Hepatocyte (in vitro differentiated cells): Measurements from ENCODE around the gene PTDSS2. TPM values are rescaled to one million over a fixed set of nuclear protein-coding genes. Genes with fewer than 3 reads are reported as not detected.
"Not testable (repeated sequence)": the region's sequence is repeated elsewhere in the genome, so short reads cannot be mapped to it uniquely, and the experiment has no call there.

Experiments
- DNase-seq: peaks from one replicate; pipeline ENCODE4 v3.0.0-alpha.2; 2016; ENCODE audit warnings: low spot score
- H2AFZ ChIP-seq: fragments of 200-600 bp; sonication (generic); 2 replicates; pipeline ENCODE4 v1.6.0; 2016; ENCODE audit warnings: antibody characterized with exemption, mild to moderate bottlenecking
- H3K27ac ChIP-seq: fragments of 200-600 bp; sonication (generic); 2 replicates; pipeline ENCODE4 v1.5.1; 2016; ENCODE audit warnings: mild to moderate bottlenecking
- H3K27me3 ChIP-seq: fragments of 200-600 bp; sonication (generic); 2 replicates; pipeline ENCODE4 v1.6.1; 2016
- H3K36me3 ChIP-seq: fragments of 200-600 bp; sonication (generic); replicated peaks from 2 replicates; pipeline ENCODE4 v1.5.1; 2016; ENCODE audit warnings: low read depth; ENCODE audit not compliant: insufficient read depth
- H3K4me1 ChIP-seq: fragments of 200-600 bp; sonication (generic); 2 replicates; pipeline ENCODE4 v1.5.1; 2016; ENCODE audit warnings: mild to moderate bottlenecking, moderate library complexity; ENCODE audit not compliant: insufficient read depth
- H3K4me2 ChIP-seq: fragments of 200-600 bp; sonication (generic); 2 replicates; pipeline ENCODE4 v1.6.0; 2016
- H3K4me3 ChIP-seq: fragments of 200-600 bp; sonication (generic); 2 replicates; pipeline ENCODE4 v1.5.1; 2016; ENCODE audit warnings: mild to moderate bottlenecking
- H3K79me2 ChIP-seq: fragments of 200-600 bp; sonication (generic); 2 replicates; pipeline ENCODE4 v1.6.0; 2017; ENCODE audit warnings: mild to moderate bottlenecking
- H3K9me2 ChIP-seq: fragments of 200-600 bp; sonication (generic); replicated peaks from 2 replicates; pipeline ENCODE4 v1.6.0; 2017; ENCODE audit warnings: mild to moderate bottlenecking; ENCODE audit not compliant: insufficient read depth
- H3K9me3 ChIP-seq: fragments of 200-600 bp; sonication (generic); 2 replicates; pipeline ENCODE4 v1.5.1; 2016; ENCODE audit warnings: low read depth, mild to moderate bottlenecking
- H4K20me1 ChIP-seq: fragments of 200-600 bp; sonication (generic); 2 replicates; pipeline ENCODE4 v1.6.0; 2016; ENCODE audit warnings: mild to moderate bottlenecking; ENCODE audit not compliant: insufficient read depth, poor library complexity, severe bottlenecking
- CTCF ChIP-seq: fragments of 200-600 bp; sonication (generic); IDR thresholded peaks from 2 replicates; pipeline ENCODE4 v1.5.1; 2016; ENCODE audit warnings: antibody characterized with exemption, mild to moderate bottlenecking; ENCODE audit not compliant: poor library complexity
- EZH2 ChIP-seq: fragments of 200-600 bp; sonication (generic); IDR thresholded peaks from 2 replicates; pipeline ENCODE4 v1.6.1; 2016; ENCODE audit warnings: antibody characterized with exemption, mild to moderate bottlenecking, borderline replicate concordance
- EZH2phosphoT487 ChIP-seq: fragments of 200-600 bp; sonication (generic); IDR thresholded peaks from one replicate; pipeline ENCODE4 v1.6.1; 2018; ENCODE audit warnings: antibody characterized with exemption, mild to moderate bottlenecking, low read depth, moderate library complexity; ENCODE audit not compliant: unreplicated experiment, severe bottlenecking
- WGBS: methylation state at CpG from one replicate; pipeline ENCODE4 v1.1.6; 2016; ENCODE audit warnings: low lambda C conversion rate; ENCODE audit errors: missing lambda C conversion rate; 5-methylcytosine and 5-hydroxymethylcytosine counted together
- polyA plus RNA-seq: library from polyadenylated mRNA; unstranded; fragments of >200 nt; fragmentation: Nextera tagmentation; extraction: Ambion mirVana; gene quantifications from 2 replicates; pipeline ENCODE4 v1.2.1, GENCODE V29; 2016
- total RNA-seq: library from RNA; depleted of rRNA; stranded (reverse); fragments of >200 nt; gene quantifications from 2 replicates; pipeline ENCODE4 v1.2.3, GENCODE V29; 2014

The PTDSS2 gene
- total and polyA plus RNA-seq, 2 experiments from 2014 or later, result 31.5 to 50.8 TPM

- H3K4me3 ChIP-seq, result no peak overlapping the region
- DNase-seq, result no peak
- H3K27me3 ChIP-seq, result no peaks in the 10 kb centered on the region
- TF ChIP-seq EZH2 (no peak), EZH2phosphoT487 (no peak), CTCF (no peak)
- H3K9me3 ChIP-seq, result no peaks in the 10 kb centered on the region
- H3K36me3 ChIP-seq, result no peaks in the 10 kb centered on the region
- no peaks in the 10 kb centered on the region for H3K79me2 ChIP-seq
- H3K9me2 ChIP-seq, result no peaks in the 10 kb centered on the region
- no peaks in the 10 kb centered on the region for H3K4me1 ChIP-seq
- no peak overlapping the region for H2AFZ ChIP-seq
- WGBS, result 96% methylated on average over 19 of the region's 20 CpGs
- no peaks in the 10 kb centered on the region for H4K20me1 ChIP-seq
- no peak overlapping the region for H3K4me2 ChIP-seq
- no peak overlapping the region for H3K27ac ChIP-seq
Measured at GRCh38 chr11:432501-433100, 17.5 kb upstream of the PTDSS2 start.

- Histone ChIP-seq H3K79me2 (no peaks in the 10 kb centered on the region), H3K36me3 (no peaks in the 10 kb centered on the region), H3K27me3 (no peaks in the 10 kb centered on the region), H3K27ac (no peak overlapping the region), H3K9me2 (no peaks in the 10 kb centered on the region), H3K4me1 (no peaks in the 10 kb centered on the region), H4K20me1 (no peaks in the 10 kb centered on the region), H3K4me2 (no peak overlapping the region), H3K9me3 (no peaks in the 10 kb centered on the region), H2AFZ (no peak overlapping the region), H3K4me3 (no peak overlapping the region)
- no peak for TF ChIP-seq EZH2phosphoT487
- TF ChIP-seq EZH2, result no peak
- TF ChIP-seq CTCF, result no peak
- no peak for DNase-seq
- 95% methylated on average over 16 of the region's 17 CpGs for WGBS
Measured at GRCh38 chr11:433111-433510, 17.0 kb upstream of the PTDSS2 start.

- no peak overlapping the region for H3K4me2 ChIP-seq
- no peaks in the 10 kb centered on the region for H3K27me3 ChIP-seq
- H2AFZ ChIP-seq, result no peak overlapping the region
- WGBS, result 93% methylated on average over 14 of the region's 20 CpGs
- H3K79me2 ChIP-seq, result no peaks in the 10 kb centered on the region
- TF ChIP-seq EZH2, result no peak
- TF ChIP-seq EZH2phosphoT487, result no peak
- TF ChIP-seq CTCF, result no peak
- no peaks in the 10 kb centered on the region for H4K20me1 ChIP-seq
- H3K36me3 ChIP-seq, result no peaks in the 10 kb centered on the region
- no peak for DNase-seq
- H3K27ac ChIP-seq, result no peak overlapping the region
- no peaks in the 10 kb centered on the region for H3K4me1 ChIP-seq
- no peak overlapping the region for H3K4me3 ChIP-seq
- H3K9me2 ChIP-seq, result no peaks in the 10 kb centered on the region
- H3K9me3 ChIP-seq, result no peaks in the 10 kb centered on the region
Measured at GRCh38 chr11:433641-434040, 16.4 kb upstream of the PTDSS2 start.

- DNase-seq, result no peak
- TF ChIP-seq EZH2, result no peak
- TF ChIP-seq EZH2phosphoT487, result no peak
- TF ChIP-seq CTCF, result no peak
- Histone ChIP-seq H3K27me3 (no peaks in the 10 kb centered on the region), H3K9me2 (no peaks in the 10 kb centered on the region), H2AFZ (no peak overlapping the region), H3K9me3 (no peaks in the 10 kb centered on the region), H3K36me3 (no peaks in the 10 kb centered on the region), H3K4me1 (no peaks in the 10 kb centered on the region), H3K27ac (no peak overlapping the region), H3K4me2 (no peak overlapping the region), H3K4me3 (no peak overlapping the region), H4K20me1 (no peaks in the 10 kb centered on the region), H3K79me2 (no peaks in the 10 kb centered on the region)
- WGBS, result 90% methylated on average over 16 of the region's 16 CpGs
Measured at GRCh38 chr11:434496-434895, 15.6 kb upstream of the PTDSS2 start.

- not testable (repeated sequence) for DNase-seq, H3K4me3 ChIP-seq, H4K20me1 ChIP-seq, H3K36me3 ChIP-seq, H3K4me2 ChIP-seq, H3K9me3 ChIP-seq, H3K27me3 ChIP-seq, H3K27ac ChIP-seq, H3K79me2 ChIP-seq, H3K9me2 ChIP-seq, H3K4me1 ChIP-seq, H2AFZ ChIP-seq
- 100% methylated on average over 1 of the region's 1 CpG for WGBS
Measured at GRCh38 chr11:434999-435740, 14.9 kb upstream of the PTDSS2 start.
